ENCODE results near the gene AP3S2.

GRCh38 chr15:89794627-89795241 is 99.1 kb downstream of the AP3S2 start:
- TF ChIP-seq CREB1 (CRISPR knock-in tag; IDR thresholded peaks at IDR 0.05; ENCODE audit: low read depth) = no peak
- TF ChIP-seq EZH2 (IDR thresholded peaks at IDR 0.05; ENCODE audit: low read depth, unreplicated experiment) = no peak
- TF ChIP-seq REST (IDR thresholded peaks at IDR 0.05; ENCODE audit: unreplicated experiment) = no peak
- no peak for TF ChIP-seq ZNF114 (CRISPR knock-in tag; IDR thresholded peaks at IDR 0.05)
- no peak for TF ChIP-seq CTCF (conservative IDR thresholded peaks at IDR 0.05; ENCODE audit: low read depth in 2 of 2)

Measured in GM23338 (cell line).